NCI-H460 (cell line): ENCODE measurements around the gene ACTG1. TPM values are rescaled to one million over a fixed set of nuclear protein-coding genes. Genes with fewer than 3 reads are reported as not detected.
"Not testable (repeated sequence)": the region's sequence is repeated elsewhere in the genome, so short reads cannot be mapped to it uniquely, and the experiment has no call there.

Experiments
- DNase-seq: peaks from one replicate; pipeline ENCODE4 v3.0.0-alpha.2; 2016; ENCODE audit warnings: low read depth; ENCODE audit errors: extremely low read depth
- total RNA-seq: library from RNA; depleted of rRNA; stranded (reverse); fragments of >200 nt; shearing (Covaris generic); gene quantifications from 2 replicates; pipeline ENCODE4 v1.2.3, GENCODE V29; 2014

The ACTG1 gene
- total RNA-seq, 1 experiment from 2014 or later, result 3,093 TPM

DNA sequence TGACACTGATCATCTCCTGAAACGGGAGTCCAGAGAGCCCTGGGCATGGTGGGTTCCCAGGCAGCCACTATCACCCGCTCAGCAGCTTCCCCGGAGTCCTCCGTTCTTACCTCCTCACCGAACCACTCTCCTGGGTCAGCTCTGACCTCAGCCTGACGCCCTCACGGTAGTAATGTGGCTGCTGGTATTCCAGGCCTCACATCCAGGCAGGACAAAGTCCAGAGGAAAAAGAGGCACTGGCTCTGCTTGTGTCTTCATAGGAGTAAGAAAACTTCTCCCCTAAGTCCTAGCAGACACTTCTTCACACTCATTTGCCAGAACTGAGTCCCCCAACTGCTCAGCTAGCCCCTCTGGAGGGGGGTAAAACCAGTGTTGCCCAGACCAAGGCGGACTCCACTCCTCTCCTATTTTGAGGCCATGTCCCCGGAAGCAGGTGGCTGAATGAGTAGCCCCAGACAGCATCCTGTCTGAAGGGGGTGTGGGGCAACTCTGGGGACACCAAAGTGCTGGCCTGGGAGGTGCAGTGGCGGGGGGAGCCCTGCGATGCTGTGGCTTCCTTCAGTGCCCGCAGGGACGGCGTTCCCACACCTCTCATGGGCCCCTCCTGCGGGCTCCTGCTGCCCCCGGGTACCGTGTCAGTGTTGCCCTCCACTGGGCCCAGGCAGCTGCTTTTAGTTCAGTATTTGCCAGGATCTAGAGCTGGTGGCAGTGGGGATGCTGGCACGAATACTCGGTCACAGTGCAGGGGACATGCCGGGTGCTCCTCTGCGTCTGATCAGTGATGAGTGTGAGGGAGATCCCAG, 20.9 kb upstream of the ACTG1 start:
- no peak for DNase-seq

DNA sequence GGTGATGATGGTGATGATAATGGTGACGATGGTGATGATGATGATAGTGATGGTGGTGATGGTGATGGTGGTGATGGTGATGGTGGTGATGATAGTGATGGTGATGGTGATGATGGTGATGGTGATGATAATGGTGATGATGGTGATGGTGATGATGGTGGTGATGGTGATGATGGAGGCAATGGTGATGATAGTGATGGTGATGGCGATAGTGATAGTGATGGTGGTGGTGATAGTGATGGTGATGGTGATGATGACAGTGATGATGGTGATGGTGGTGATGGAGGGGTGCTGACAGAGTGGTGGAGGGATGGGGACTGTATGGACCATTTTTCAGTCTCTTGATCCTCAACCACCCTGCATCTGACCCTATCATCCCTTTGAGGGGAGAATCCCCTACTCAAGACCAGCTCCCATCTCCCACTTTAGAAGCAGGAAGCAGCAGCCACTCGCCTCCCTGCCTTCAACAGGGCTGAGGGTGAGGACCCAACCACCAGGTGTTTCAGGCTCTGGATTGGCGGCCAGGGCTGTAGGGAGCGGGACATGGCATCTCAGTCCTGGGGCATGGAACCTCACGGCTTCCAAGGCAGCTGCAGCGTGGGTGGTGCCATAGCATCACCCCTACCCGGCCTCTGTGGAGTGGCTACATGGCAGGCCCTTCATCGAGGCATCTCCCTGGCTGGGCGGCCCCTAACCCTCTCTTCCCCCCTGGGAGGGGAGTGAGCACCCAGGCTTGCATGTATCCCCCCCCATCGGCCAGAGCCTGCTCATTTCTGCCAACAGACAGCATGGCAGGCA, 20.1 kb upstream of the ACTG1 start:
- DNase-seq, result no peak

DNA sequence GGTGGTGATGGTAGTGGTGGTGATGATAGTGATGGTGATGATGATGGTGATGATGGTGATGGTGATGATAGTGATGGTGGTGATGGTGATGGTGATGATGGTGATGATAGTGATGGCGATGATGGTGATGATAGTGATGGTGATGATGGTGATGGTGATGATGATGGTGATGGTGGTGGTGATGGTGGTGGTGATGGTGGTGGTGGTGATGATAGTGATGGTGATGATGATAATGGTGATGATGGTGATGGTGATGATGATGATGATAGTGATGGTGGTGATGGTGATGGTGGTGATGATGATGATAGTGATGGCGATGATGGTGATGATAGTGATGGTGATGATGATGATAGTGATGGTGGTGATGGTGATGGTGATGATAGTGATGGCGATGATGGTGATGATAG, 19.4 kb upstream of the ACTG1 start:
- DNase-seq, result not testable (repeated sequence)

DNA sequence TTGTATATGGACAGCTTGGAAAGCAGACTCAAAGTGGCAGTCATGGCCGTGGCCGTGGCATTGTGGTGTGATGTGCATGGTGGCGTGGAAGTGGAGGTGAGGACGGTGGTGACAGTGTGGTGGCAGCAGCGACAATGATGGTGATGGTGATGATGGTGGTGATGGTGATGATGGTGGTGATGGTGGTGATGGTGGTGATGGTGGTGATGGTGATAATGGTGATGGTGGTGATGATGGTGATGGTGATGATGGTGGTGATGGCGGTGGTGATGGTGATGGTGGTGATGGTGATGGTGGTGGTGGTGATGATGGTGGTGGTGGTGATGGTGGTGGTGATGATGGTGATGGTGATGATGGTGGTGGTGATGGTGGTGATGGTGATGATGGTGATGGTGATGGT, 18.4 kb upstream of the ACTG1 start:
- DNase-seq, result not testable (repeated sequence)

DNA sequence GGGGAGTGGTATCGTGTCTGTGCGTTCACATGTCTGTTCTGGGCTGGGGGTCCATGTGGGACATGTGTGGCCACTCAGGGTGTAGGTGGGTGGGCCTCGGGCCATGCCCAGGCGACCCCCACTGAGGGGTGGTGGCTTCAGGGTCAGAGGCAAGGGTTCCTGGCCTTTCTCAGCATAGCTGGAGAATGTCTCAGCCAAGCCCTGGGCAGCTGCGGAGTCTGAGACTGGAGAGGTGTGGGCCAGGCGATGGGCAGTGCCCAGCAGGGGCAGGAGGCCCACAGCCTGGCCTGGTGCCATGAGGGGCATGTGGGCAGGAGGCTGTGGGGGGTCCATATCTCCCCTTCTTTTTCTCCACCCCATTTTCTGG, 16.8 kb upstream of the ACTG1 start:
- DNase-seq, result no peak

DNA sequence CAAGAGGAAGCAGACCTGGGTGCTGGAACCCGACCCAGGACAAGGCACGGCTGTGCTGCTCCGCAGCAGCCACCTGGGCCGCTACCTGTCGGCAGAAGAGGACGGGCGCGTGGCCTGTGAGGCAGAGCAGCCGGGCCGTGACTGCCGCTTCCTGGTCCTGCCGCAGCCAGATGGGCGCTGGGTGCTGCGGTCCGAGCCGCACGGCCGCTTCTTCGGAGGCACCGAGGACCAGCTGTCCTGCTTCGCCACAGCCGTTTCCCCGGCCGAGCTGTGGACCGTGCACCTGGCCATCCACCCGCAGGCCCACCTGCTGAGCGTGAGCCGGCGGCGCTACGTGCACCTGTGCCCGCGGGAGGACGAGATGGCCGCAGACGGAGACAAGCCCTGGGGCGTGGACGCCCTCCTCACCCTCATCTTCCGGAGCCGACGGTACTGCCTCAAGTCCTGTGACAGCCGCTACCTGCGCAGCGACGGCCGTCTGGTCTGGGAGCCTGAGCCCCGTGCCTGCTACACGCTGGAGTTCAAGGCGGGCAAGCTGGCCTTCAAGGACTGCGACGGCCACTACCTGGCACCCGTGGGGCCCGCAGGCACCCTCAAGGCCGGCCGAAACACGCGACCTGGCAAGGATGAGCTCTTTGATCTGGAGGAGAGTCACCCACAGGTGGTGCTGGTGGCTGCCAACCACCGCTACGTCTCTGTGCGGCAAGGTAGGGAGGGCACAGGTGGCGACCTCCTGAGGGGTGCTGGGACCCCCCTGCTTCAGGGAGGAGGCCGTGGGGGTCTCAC, 16.2 kb upstream of the ACTG1 start:
- no peak for DNase-seq

DNA sequence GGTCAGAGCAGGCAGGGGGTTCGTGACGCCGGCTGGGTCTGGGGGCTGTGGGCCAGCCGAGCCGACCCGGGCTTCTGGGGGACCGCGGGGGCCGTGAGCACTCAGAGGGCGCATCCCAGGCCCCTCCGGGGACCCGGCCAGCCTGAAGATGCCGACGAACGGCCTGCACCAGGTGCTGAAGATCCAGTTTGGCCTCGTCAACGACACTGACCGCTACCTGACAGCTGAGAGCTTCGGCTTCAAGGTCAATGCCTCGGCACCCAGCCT, 15.7 kb upstream of the ACTG1 start:
- DNase-seq, result no peak

DNA sequence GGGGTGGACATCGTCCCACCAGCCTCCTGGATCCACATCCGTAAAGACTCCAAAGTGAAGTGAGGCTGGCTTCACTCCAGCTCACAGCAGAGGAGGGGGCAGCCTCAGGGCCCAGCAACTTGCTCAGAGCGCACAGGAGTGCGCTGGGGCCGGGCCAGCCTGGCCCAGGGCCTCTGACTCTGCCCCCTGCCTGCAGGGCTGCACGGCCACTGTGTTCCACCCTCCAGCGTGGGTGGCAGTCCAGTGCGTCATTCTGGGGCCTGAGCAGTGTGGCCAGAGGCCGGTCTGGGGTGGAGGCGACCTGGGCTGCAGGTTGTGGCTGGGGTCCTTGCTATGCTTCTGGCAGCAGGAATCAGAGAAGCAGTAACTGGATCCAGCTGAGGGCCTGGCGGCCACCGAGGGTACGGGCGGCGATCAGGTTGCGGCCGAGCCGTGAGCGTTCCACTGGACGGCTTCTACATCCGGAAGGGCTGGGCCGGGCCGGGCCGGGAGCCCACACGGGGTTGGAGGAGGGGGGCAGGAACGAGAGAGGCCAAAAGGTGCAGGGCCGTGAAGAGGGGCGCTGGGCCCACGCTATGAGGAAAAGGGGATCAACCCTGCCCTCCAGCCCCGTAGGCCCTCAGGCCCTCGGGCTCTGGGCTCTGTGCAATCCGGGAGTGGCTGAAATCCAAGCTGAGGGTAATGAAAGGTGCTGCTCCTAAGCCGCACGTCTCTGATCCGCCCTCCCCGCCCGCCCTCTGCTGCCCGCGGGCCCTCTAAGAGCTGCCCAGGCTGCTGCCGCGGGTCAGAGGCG, 15.2 kb upstream of the ACTG1 start, which contains the start of gene FSCN2:
FSCN2 (plus strand) TSS at position 787 of the 793 bp plus-strand sequence. CDS start 155 bp downstream, outside the sequence.
- no peak for DNase-seq

DNA sequence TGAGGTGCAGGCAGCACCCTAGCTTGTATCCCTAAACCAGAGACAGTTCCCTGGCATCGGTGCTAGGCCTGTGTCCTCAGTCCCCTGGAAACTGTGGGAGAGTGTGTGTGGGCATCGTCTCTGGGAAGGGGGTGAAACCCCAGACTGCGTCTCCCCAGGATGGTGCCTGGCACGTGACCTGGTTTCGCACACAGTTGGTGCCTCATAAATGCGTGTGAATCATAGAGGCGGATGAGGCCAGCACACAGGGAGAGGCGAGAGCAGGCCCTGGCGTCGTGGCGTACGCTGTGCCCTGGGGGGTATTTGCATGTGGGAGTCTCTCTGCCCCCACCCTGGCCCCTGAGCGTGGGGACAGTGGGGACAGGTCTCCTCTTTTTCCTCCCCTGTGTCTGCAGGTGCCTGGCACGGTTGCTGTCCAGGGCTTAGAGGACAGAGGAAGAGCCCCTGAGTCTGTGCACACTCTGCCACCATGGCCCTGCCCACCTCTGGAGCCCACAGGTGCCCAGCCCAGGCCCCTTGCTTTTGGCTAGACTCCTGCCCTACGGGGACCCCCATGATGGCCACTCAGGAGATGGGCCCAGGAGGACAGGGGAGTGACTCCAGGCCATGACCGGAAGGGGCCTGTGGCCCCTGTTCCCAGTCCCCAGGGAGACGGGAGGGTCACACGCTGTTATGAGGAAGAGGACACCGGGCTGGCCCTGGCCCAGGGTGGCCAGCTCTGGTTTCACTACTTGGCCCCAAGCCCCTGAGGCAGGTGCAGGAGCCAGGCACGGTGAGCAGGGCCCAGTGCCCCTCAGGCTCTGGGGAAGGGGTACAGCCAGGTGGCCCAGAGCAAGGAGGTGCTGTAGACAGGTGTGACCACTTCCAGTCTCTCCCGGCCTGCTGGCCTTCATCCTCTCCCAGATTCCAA, 14.3 kb upstream of the ACTG1 start:
- DNase-seq, result no peak

DNA sequence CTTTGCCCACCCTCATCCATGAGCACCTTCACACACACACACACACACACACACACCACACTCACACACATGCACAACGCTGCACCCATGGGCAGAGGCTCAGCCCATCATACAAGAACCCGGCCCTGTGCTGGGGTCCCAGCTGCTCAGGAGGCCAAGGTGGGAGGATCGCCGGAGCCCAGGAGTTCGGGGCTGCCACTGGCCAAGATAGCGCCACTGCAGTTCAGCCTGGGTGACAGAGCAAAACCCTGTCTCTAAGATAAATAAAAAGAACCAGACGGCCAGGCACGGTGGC, 12.2 kb upstream of the ACTG1 start:
- no peak for DNase-seq

DNA sequence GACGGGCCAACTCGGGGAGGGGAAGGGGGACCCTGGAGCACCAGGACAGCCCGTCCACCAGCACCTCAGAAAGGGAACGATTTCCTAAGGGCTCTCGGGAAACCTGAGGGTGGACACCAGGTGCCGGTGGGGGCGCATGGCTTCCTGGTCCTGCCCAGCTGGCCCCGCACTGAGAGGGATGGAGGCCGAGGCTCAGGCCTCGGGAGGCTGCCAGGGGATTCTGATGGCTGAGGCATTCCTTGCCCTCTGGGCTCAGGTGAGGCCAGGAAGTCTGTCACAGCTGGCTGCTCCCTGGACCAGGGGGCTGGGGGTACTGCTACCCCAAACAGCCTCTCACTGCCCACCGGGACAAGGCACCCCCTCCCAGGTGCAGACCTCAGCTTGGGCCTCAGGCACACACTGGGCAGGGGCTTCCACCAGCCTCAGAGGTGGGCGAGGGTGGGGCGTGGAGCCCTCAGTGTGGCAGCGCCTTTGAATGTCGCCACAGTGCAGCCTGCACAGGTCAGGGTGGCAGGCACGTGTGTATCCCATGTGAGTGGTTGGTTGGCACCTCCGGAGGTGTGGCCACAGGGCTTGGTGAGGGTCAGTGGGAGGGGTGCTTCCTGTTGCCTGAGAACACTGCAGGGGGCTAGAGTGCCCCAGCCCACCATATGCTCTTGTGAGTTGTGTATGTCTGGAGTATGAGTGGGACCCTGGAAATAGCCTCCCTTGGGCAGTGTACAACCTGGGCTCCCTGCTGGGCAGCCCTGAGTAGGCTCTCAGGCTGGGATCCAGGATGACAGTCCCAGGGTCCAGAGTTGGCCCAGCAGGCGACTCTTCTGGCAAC, 11.7 kb upstream of the ACTG1 start:
- DNase-seq, result no peak

DNA sequence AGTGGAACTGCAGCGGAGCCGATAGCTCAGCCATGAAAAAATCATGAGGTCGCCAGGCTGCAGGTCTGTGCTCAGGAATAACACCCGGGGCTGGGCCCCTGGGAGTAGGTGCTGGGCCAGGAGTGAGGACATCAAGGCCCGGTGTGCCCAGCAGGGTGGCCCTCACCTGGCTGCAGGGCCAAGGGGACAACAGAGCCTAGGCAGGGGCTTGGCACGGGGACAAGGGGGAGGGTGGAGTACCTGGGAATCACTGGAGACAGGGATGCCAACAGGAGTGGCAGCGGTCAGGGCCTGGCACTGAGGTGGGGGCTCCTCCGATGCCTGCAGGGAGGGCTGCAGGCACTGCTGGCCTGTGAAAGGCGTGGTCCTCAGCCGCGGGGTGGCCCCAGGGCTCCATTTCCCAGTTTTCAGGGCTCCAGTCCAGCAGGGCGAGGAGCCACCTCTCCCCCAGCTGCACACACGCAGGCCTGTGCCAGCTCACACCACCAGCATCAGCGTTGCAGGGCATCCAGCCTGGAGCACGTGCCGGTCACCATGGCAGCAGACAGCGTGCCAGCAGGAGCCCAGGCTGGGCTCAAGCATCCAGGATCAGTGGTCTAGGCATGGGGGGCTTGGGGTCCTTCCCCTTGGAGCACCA, 10.9 kb upstream of the ACTG1 start:
- DNase-seq, result no peak

DNA sequence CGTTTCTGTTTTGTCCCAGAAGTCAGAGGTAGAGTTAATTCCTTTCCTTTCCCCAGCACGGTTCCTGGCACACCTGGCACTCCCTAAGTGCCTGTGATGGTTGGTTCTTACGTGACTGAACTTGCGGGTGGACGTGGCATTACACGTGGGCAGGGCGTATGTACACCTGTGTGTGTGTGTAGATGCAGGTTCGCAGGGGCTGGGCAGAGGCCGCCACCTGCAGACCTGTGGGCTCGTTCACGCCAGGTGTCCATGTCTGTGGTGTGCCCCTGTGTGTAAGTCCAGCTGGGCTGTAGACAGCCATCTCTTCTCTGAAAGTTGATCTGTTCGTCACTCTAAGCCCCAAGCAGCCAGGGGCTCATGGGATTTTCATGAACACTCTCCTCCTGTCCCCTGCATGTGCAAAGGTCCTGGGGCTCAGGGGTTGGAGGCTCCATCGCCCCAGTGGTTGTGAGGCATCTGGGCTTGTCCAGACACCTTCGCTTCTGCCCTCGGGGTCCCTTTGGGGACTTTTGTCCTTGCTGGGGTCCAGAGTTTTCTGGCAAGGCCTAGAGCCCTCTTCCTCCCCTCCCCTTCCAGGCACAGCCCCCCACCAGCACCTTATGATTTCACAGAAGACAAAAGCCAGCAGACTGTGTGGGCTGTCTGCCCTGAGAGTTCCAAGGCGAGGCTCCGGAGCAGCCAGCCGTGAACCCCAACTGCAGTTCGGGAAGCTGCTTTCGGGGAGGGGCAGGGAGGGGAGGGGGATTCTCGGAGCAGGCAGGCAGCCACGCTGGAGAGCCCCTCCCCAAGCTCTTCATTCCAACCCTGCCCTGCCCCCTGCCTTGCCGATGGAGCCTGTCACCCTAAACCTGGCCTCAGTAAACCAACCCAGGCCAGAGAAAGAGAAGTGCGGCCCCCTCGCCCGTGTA, 10.1 kb upstream of the ACTG1 start:
- no peak for DNase-seq

DNA sequence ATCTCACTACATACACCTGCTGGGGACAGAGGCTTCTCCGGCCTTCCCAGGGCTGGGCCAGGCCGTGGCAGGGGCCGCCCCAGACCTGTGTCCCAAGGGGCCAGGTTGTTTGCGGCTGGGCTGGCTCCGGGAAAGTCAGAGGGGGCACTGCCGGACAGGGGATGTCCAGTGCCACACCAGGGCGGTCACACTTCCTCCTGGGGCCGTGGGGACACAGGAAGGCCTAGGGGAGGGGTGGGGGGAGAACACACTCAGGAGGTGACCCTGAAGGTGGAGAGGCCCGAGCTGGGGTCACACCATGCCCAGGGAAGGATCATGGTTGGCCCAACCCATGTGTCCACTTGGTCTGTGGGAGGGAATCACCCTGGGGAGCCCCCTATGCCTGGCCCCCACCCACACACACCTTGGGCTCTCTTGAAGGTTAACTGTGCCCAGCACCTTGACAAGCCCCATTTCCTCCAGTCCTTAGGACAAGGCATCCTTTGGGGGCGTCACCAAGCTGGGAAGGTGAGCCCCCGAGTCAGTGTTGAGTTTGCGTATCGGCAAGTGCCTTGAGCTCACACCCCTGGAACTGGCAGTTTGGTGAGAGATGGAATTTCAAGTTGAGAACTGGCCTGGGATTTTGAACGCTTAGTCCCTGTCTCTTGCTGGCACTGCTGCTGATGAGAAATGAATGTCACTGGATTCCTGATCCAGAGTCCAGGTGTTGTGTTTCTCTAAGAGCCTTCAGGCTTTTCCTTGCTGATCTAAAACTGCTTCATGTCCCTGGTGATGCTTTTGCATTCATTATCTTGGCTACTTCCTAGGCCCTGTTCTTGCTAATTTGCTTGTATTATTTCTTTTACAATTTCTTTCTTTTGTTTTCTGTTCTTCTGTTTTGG, 7.7 kb upstream of the ACTG1 start:
- no peak for DNase-seq

DNA sequence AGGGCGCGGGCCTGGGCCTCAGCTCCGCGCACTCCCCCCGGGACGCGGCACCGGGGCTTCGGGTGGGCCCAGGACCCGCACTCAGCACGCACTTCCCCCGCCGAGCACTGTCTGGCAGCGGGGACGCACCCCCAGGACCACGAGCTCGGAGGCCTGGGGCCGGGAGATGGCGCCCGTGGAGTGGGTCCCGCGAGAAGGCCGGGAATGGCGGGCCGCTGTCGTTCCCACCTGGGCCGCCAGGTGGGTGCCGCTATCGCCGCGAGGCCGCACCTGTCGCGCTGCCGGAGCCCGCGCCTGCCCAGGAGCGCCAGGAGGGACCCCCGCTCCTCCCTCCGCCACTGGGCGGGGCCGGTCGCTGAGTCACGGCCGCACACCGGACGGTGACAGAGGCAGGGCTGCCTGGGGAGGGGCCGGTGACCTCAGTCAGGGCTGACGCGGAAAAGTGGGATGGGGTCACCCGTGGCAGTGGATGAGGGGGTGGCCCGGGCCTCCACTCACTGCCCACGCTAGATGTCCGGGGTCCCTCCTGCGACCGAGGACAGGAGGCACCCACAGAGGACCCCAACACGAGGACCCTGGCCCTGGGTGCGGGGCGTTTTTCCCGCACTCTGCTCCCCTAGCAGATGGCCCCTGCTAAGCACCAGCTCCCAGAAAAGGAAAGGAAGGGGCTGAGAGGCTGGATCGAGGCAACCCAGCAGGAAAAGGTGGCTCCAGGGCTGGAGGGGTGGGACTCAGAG, 6.9 kb upstream of the ACTG1 start:
- no peak for DNase-seq

DNA sequence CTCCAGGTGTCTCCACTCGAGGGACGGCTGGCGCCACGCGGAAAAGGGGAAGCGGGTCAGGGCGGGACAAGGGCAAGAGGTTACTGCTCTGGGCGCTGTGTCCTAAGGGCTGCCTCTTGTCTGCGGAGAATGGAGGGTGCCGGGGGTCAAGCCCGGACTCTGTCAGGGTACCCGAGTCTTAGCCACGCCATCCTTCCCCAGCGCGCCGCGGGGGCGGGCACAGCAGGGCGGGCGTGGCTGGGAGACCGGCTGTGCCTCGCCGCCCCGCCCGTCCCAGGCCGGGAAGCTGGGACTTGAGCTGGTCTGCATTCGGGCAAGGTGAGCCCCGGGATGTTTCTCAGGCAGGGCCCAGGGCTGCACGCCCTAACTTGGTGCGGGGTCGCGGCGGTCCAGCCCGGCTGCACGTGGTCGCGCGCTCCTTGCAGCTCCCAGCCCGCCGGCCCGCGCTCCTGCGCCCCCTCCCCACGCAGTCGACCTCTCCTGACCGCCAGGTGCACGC, 6.2 kb upstream of the ACTG1 start:
- DNase-seq, result no peak
